Tibial nerve (tissue), 4 donors: Measurements from ENCODE around the gene CFAP97.

Source experiments
- EP300 ChIP-seq, 2 donors: sonication (generic); formaldehyde crosslinking; IDR thresholded peaks; one replicate each; pipeline ENCODE4 v1.6.1; 2017; ENCODE audit warnings: antibody characterized with exemption in 2 of 2, mild to moderate bottlenecking in 1 of 2
- TF ChIP-seq, protein P1 (sequence below), 5 experiments: fragments of 200-600 bp in 3 of 5; fragments of 450-650 bp in 2 of 5; sonication (generic) in 3 of 5; IDR thresholded peaks; one replicate each; pipeline ENCODE4 v1.5.1; 2016 to 2019; ENCODE audit warnings: antibody characterized with exemption in 5 of 5, mild to moderate bottlenecking in 3 of 5, moderate library complexity in 2 of 5

DNA sequence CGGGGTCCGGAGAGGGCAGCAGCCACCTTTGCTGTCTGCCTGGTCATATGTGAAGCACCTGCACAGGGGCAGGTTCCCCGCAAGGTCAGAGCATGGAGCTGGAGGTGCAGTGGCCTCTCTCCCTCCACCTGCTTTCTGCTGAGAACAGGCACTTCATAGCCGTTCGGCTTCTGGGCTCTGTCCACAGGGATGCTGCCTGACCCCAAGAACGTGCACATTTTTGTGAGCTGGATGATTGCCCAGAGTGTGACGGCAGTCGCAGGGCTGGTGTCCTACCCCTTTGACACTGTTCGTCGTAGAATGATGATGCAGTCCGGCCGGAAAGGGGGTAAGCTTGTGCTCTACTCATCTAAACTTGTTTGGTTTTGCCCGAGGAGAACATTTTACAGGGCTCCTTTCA, 58.2 kb downstream of the CFAP97 start:
- TF ChIP-seq EP300 (IDR thresholded peaks at IDR 0.05) = no peak
- TF ChIP-seq, protein P1, sequence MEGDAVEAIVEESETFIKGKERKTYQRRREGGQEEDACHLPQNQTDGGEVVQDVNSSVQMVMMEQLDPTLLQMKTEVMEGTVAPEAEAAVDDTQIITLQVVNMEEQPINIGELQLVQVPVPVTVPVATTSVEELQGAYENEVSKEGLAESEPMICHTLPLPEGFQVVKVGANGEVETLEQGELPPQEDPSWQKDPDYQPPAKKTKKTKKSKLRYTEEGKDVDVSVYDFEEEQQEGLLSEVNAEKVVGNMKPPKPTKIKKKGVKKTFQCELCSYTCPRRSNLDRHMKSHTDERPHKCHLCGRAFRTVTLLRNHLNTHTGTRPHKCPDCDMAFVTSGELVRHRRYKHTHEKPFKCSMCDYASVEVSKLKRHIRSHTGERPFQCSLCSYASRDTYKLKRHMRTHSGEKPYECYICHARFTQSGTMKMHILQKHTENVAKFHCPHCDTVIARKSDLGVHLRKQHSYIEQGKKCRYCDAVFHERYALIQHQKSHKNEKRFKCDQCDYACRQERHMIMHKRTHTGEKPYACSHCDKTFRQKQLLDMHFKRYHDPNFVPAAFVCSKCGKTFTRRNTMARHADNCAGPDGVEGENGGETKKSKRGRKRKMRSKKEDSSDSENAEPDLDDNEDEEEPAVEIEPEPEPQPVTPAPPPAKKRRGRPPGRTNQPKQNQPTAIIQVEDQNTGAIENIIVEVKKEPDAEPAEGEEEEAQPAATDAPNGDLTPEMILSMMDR (IDR thresholded peaks at IDR 0.05) = no peak
